HG03571 (cell line): ENCODE measurements around the gene AP4M1.

Source experiments
- ATAC-seq: cut with Tn5 transposase; IDR thresholded peaks from one replicate; pipeline ENCODE4 v1.9.1; 2021; ENCODE audit not compliant: unreplicated experiment

Gene AP4M1, protein sequence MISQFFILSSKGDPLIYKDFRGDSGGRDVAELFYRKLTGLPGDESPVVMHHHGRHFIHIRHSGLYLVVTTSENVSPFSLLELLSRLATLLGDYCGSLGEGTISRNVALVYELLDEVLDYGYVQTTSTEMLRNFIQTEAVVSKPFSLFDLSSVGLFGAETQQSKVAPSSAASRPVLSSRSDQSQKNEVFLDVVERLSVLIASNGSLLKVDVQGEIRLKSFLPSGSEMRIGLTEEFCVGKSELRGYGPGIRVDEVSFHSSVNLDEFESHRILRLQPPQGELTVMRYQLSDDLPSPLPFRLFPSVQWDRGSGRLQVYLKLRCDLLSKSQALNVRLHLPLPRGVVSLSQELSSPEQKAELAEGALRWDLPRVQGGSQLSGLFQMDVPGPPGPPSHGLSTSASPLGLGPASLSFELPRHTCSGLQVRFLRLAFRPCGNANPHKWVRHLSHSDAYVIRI

GRCh38 chr7:100101016-100101862 lies at the start of gene AP4M1, which contains the start of gene MCM7:
Gene AP4M1 (plus strand): TSS chr7:100101643. CDS start chr7:100101715, 72 bp downstream.
Gene MCM7 (minus strand): TSS chr7:100101397. CDS start chr7:100101294, 103 bp downstream.
- peak; percentile 76 for ATAC-seq

DNA sequence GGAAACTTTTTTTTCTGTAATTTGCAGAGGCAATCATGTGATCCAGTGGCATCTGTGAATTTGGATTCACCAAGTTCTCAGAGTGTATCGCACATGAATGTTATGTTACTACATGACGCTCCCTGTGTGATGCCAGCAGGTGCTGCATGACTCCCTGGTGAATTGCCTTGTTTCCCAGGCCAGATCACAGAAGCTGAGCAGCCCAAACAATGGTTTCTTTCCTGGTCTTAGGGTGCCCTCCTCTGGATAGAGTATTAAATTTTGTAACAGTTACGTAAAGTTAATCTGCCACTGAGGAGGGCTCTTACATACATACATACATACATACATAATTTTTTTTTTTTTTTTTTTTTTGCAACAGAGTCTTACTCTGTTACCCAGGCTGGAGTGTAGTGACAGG lies 48.2 kb upstream of the AP4M1 start:
- no peak for ATAC-seq

GRCh38 chr7:100057006-100057405 lies 44.4 kb upstream of the AP4M1 start:
- no peak for ATAC-seq

- no peak for ATAC-seq
Measured at GRCh38 chr7:100059251-100059739, 42.1 kb upstream of the AP4M1 start.

DNA sequence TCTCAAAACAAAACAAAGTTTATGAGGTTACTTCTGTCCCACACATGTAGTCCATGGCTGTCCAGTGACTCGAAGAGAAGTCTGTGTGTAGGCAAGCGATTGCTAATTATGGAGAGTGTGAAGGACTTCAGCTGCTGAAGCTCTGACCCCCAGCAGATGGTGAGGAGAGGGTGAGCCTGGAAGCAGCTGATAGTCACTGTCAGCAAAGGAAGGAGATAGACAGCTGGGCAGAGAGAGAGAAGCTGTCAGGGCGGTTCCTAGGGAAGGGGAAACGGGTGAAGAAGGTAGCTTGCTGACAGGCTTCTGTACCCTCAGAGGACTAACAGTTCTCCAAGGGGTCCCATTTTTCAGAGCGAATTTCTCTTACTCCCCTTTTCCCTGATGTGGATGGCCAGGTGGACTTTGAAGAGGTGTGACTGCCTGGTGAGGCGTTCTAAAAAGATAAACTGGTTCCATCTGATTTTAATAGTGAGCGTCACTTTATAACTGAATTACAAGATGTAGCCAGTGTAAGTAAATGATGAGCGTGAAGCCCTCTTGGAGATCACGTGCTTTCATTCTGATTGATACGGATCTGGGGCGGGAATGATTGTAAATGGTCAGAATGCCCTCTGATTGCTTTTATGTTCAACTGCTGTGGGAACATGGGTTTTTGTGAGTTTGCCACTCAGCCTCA lies 39.8 kb upstream of the AP4M1 start:
- no peak for ATAC-seq

GRCh38 chr7:100063376-100063775 lies 38.1 kb upstream of the AP4M1 start:
- ATAC-seq = no peak

DNA sequence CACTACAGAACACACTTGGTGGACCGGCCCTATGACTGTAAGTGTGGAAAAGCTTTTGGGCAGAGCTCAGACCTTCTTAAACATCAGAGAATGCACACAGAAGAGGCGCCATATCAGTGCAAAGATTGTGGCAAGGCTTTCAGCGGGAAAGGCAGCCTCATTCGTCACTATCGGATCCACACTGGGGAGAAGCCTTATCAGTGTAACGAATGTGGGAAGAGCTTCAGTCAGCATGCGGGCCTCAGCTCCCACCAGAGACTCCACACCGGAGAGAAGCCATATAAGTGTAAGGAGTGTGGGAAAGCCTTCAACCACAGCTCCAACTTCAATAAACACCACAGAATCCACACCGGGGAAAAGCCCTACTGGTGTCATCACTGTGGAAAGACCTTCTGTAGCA lies 37.3 kb upstream of the AP4M1 start:
- no peak for ATAC-seq

- ATAC-seq = no peak
Measured at GRCh38 chr7:100065452-100066186, 35.8 kb upstream of the AP4M1 start.

- ATAC-seq = no peak
Measured at GRCh38 chr7:100066953-100067352, 34.5 kb upstream of the AP4M1 start.

DNA sequence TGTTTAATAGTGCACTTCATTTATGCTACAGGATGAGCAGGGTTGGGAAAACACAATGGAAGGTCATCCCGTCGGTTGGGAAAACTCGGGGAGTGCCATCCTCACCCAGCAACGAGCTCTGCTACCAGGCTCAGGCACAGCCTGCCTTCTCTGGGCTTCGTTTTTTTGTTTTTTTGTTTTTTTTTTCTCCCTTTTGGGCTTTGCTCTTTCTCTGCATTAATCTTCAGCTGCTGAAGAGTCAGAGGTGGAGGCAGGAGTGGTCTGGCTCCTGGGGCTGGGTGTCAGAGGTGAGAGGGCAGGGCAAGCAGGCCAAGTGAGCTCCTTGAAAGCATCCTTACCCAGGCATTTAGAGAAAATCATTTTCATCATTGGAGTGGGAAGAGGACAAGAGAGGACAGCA lies 31.5 kb upstream of the AP4M1 start:
- no peak for ATAC-seq

DNA sequence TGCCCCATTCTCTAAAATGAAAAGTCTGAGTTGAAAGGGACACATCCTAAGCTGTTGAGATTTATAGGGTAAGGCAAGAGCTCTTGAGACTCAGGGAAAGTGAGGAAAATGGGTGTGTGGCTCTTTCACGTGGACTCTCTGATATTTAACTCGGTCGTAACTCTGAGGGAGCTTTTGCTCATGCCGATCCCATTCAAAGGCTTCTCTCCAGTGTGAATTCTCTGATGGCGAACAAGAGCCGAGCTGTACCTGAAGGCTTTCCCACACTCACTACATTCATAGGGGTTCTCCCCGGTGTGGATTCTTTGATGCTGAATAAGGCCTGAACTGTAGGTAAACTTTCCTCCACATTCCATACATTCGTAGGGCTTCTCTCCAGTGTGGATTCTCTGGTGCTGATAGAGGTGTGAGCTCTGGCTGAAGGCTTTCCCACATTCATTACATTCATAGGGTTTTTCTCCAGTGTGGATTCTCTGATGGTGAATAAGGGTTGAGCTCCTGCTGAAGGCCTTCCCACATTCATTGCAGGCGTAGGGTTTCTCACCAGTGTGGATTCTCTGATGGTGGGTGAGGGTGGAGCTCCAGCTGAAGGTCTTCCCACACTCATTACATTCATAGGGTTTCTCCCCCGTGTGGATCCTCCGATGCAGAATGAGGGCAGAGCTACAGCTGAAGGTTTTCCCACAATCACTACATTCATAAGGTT lies 30.3 kb upstream of the AP4M1 start:
- ATAC-seq = no peak

DNA sequence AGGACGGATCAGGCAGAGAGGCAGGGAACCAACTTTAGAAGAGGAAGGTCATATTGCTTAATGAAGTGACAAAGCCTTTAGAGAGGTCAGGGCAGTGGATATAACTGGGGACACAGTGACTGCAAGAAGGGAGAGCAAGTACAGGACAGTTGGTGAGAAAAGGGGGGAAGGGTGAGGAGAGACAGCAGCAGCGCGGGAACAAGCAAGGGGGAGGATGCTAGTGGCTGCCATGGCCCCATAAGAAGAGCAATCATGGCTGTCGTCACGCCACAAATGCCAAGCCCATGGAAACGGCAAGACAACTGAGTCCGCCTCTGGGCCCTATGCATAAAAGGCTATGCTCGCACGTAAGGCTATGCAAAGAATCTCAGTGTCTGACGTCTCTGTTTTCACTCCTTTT lies 29.0 kb upstream of the AP4M1 start:
- no peak for ATAC-seq

- ATAC-seq = no peak
Measured at GRCh38 chr7:100074841-100075240, 26.6 kb upstream of the AP4M1 start.

DNA sequence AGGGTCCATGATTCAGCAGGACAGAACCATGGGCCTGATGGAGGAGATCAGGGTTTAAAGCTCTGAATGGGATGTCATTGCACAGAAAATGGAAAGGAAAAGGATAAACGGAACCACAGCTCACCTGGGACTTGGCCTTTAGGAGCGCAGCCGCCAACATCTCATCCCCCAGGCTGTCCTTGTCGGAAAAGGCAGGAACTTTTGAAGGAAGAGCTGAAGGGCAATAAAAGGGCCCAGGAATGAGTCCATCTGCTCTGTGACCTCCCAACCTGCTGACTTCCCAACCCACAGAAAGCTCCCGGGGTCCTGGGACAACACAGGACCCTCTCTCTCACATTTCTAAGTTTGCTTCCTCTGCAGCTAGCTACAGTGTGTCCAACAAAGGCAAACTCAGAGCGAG lies 26.0 kb upstream of the AP4M1 start:
- ATAC-seq = no peak

- ATAC-seq = no peak
Measured at GRCh38 chr7:100077205-100077604, 24.2 kb upstream of the AP4M1 start.

DNA sequence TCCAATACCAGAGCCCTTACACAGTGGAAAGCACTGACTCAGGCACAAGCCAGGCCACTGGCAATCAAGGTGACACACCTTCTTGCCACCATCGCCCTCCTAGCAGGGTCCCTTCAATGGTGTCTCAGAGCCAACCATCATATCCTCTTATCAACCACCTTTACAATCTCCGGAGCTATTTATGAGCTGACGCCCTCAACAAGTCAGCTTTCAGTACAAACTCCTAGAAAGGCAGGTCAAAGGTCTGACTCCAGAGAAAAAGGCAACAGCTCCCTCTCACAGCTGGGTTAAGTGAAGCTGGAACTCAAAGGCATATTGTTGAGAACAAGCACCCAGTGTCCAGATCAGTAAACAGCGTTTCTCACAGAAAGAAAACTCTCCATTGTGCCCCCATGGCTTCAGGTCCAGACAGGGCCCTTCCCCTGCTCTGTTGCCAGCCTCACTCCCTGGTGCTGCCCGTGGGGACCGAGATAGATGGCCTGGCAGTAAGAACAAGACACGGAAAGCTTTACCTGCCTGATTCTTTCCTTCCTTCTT lies 22.4 kb upstream of the AP4M1 start:
- no peak for ATAC-seq

DNA sequence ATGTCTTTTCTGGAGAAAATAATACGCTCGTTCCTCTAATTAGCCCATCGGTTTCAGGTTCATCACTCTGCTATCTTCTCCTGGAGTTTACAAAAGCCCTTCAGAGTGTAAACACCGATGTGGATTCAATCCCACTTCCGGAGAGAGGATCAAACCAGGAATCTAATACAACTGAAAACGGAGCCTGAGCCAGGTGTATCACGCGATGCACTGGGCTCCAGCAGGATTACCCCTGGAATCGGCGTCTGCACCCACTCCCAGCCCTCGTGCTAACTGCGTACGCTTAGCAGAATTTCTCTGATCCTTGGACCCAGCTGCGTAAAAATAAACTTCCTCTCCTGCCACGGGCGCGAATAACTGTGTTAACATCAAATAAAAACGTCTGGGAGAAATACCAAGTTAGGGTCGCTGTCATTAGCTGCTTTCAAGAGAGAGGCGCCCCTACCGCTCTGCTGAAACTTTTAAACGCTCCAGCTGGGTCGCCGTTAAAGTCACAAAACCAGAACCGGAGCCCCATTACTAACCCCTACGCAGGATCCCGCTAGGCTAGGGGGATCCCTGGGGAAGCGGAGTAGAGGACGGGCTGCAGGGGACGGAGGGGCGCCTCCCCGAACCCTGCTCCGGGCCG lies 20.4 kb upstream of the AP4M1 start:
- ATAC-seq = no peak

- peak; percentile 72 for ATAC-seq
Measured at GRCh38 chr7:100081535-100082102, 19.8 kb upstream of the AP4M1 start, which contains the start of gene ZNF3. Gene ZNF3 (minus strand): TSS chr7:100081723. CDS start chr7:100077357, 4,366 bp downstream.

DNA sequence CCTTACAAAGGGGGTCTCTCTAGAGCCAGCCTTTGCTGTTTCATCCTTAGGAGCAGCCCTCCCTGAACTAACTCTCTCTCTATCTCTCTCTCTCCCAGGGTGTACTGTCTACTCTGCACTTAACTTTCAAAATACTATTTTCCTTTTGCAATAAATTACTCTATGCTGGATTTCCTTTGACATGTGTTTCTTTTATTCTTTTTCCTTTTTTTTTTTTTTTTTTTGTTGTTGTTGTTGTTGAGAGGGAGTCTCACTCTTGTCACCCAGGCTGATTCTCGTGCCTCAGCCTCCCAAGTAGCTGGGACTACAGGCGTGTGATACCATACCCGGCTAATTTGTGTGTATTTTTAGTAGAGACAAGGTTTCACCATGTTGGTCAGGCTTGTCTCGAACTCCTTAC lies 18.5 kb upstream of the AP4M1 start:
- ATAC-seq = no peak
